A673 (cell line): ENCODE results near the gene IKZF3.

Experiments
- EZH2 ChIP-seq: fragments of 200-600 bp; sonication (generic); IDR thresholded peaks from 2 replicates; pipeline ENCODE4 v1.6.1; 2017; ENCODE audit warnings: borderline replicate concordance, low read depth, mild to moderate bottlenecking, mixed read lengths, antibody characterized with exemption, low read length; ENCODE audit not compliant: poor library complexity, severe bottlenecking
- TF ChIP-seq, protein P1 (sequence below): fragments of 300-800, 200-600 bp; sonication (generic); conservative IDR thresholded peaks from 2 replicates; pipeline ENCODE4 v1.5.1; 2017; ENCODE audit warnings: low read depth, mild to moderate bottlenecking, antibody characterized with exemption, low read length, moderate library complexity, mixed read lengths

DNA sequence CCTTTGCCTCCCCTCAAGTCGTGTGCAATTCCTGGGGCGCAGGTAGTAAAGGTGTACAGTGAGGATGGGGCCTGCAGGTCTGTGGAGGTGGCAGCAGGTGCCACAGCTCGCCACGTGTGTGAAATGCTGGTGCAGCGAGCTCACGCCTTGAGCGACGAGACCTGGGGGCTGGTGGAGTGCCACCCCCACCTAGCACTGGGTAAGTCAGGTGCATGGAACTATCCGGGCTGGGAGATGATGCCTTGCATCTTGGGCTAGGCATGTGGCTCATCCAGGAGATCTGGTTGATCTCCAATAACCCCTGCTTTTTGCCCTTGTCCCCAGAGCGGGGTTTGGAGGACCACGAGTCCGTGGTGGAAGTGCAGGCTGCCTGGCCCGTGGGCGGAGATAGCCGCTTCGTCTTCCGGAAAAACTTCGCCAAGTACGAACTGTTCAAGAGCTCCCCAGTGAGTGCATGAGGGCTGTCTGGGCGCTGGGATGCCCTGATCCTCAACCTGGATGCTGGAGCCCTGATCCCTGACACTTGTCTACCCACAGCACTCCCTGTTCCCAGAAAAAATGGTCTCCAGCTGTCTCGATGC is 121.2 kb downstream of the IKZF3 start:
- TF ChIP-seq EZH2, result no peak
- TF ChIP-seq, protein P1, sequence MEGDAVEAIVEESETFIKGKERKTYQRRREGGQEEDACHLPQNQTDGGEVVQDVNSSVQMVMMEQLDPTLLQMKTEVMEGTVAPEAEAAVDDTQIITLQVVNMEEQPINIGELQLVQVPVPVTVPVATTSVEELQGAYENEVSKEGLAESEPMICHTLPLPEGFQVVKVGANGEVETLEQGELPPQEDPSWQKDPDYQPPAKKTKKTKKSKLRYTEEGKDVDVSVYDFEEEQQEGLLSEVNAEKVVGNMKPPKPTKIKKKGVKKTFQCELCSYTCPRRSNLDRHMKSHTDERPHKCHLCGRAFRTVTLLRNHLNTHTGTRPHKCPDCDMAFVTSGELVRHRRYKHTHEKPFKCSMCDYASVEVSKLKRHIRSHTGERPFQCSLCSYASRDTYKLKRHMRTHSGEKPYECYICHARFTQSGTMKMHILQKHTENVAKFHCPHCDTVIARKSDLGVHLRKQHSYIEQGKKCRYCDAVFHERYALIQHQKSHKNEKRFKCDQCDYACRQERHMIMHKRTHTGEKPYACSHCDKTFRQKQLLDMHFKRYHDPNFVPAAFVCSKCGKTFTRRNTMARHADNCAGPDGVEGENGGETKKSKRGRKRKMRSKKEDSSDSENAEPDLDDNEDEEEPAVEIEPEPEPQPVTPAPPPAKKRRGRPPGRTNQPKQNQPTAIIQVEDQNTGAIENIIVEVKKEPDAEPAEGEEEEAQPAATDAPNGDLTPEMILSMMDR, result no peak
